Thyroid gland (tissue), 4 donors: ENCODE data around the gene SHISA8.

ENCODE experiments used
- CTCF ChIP-seq, 6 experiments: fragments of 200-600 bp in 3 of 6; fragments of 450-650 bp in 3 of 6; sonication (generic) in 3 of 6; IDR thresholded peaks; one replicate each; pipeline ENCODE4 v1.5.1; 2016 to 2019; ENCODE audit warnings: antibody characterized with exemption in 6 of 6, mild to moderate bottlenecking in 2 of 6, inconsistent platforms in 1 of 6, moderate library complexity in 1 of 6
- POLR2A ChIP-seq, 2 donors: fragments of 450-650 bp; IDR thresholded peaks; one replicate each; pipeline ENCODE4 v1.6.1; 2017; ENCODE audit warnings: antibody characterized with exemption in 2 of 2, mild to moderate bottlenecking in 2 of 2, moderate library complexity in 1 of 2

- peak in 4 of 6 experiments; percentile 12 to 60 (median 48) for TF ChIP-seq CTCF (IDR thresholded peaks at IDR 0.05)
- no peak for TF ChIP-seq POLR2A (IDR thresholded peaks at IDR 0.05)
Observed at GRCh38 chr22:41925783-41926460, 11.0 kb upstream of the SHISA8 start.
